H1 (cell line): ENCODE data around the gene TEAD2. TPM values are rescaled to one million over a fixed set of nuclear protein-coding genes. Genes with fewer than 3 reads are reported as not detected.
A peak's percentile ranks its signal among the peaks of the same experiment; 100 is the strongest.

ENCODE experiments used
- CTCF ChIA-PET: fragments of 300-600 bp; sonication (Branson Sonifier 250); formaldehyde crosslinking; loops from one replicate; lab custom pipeline; 2021; ENCODE audit not compliant: partially characterized antibody; lab: Charles Lee
- POLR2A ChIA-PET: fragments of 300-600 bp; sonication (Branson Sonifier 250); formaldehyde crosslinking; loops from one replicate; lab custom pipeline; 2021; ENCODE audit warnings: inconsistent platforms; ENCODE audit not compliant: partially characterized antibody; lab: Charles Lee
- DNase-seq, 2 experiments: peaks; one replicate each; pipeline versions ENCODE4 v3.0.0 to v3.0.0-alpha.2; 2010 to 2022; ENCODE audit warnings: low spot score in 2 of 2, low read depth in 1 of 2, mixed read lengths in 1 of 2
- FAIRE-seq: peaks from 2 replicates; lab custom pipeline; 2011; peaks lifted over from hg19 to GRCh38; lab: Jason Lieb, UNC
- H2AFZ ChIP-seq: 2 replicates; pipeline ENCODE4 v1.8.1; 2012; ENCODE audit warnings: low read length, inconsistent platforms
- H2AK5ac ChIP-seq: 2 replicates; pipeline ENCODE4 v1.6.1; 2013; ENCODE audit warnings: low read depth, low read length
- H2BK120ac ChIP-seq: replicated peaks from 2 replicates; pipeline ENCODE3; 2013; ENCODE audit warnings: low read depth, low read length, inconsistent platforms
- H2BK12ac ChIP-seq: 2 replicates; pipeline ENCODE4 v1.6.1; 2013; ENCODE audit warnings: low read depth, low read length
- H2BK15ac ChIP-seq: 2 replicates; pipeline ENCODE4 v1.6.1; 2013; ENCODE audit warnings: low read length
- H2BK20ac ChIP-seq: 2 replicates; pipeline ENCODE4 v1.6.1; 2013; ENCODE audit warnings: low read length
- H2BK5ac ChIP-seq: 2 replicates; pipeline ENCODE4 v1.6.1; 2013; ENCODE audit warnings: low read depth, low read length
- H3K14ac ChIP-seq: 2 replicates; pipeline ENCODE4 v1.6.1; 2013; ENCODE audit warnings: inconsistent platforms; ENCODE audit not compliant: insufficient read length
- H3K18ac ChIP-seq: 2 replicates; pipeline ENCODE4 v1.6.1; 2013; ENCODE audit warnings: low read length; ENCODE audit errors: extremely low read depth
- H3K23ac ChIP-seq: 2 replicates; pipeline ENCODE4 v1.6.1; 2013; ENCODE audit warnings: inconsistent platforms; ENCODE audit not compliant: insufficient read length
- H3K23me2 ChIP-seq: 2 replicates; pipeline ENCODE4 v1.6.1; 2013; ENCODE audit warnings: low read depth, low read length
- H3K27ac ChIP-seq: 2 replicates; pipeline ENCODE4 v1.6.1; 2011; ENCODE audit warnings: low read depth, low read length, inconsistent platforms
- H3K27me3 ChIP-seq, 4 experiments: replicated peaks in 1 of 4; 1 replicate in 1 of 4; 2 replicates in 3 of 4; pipeline versions ENCODE4 v1.6.1 to v1.8.1; 2011 to 2013; ENCODE audit warnings: low read length in 3 of 4, mild to moderate bottlenecking in 3 of 4, inconsistent platforms in 2 of 4, mixed read lengths in 2 of 4, moderate library complexity in 1 of 4; ENCODE audit not compliant: control insufficient read depth in 3 of 4, insufficient read depth in 3 of 4; ENCODE audit errors: extremely low read depth in 1 of 4
- H3K36me3 ChIP-seq, 4 experiments: 2 replicates each; pipeline versions ENCODE4 v1.6.1 to v1.8.1; 2011 to 2013; ENCODE audit warnings: mild to moderate bottlenecking in 4 of 4, low read length in 3 of 4, moderate library complexity in 2 of 4, control low read depth in 1 of 4, inconsistent platforms in 1 of 4; ENCODE audit not compliant: insufficient read depth in 4 of 4, control insufficient read depth in 2 of 4
- H3K4ac ChIP-seq: replicated peaks from 2 replicates; pipeline ENCODE3; 2013; ENCODE audit warnings: low read length, low read depth, mixed read lengths, inconsistent platforms; ENCODE audit not compliant: insufficient read length
- H3K4me1 ChIP-seq, 4 experiments: replicated peaks in 1 of 4; 1 replicate in 1 of 4; 2 replicates in 3 of 4; pipeline versions ENCODE4 v1.6.1 to v1.8.1; 2011 to 2013; ENCODE audit warnings: low read length in 3 of 4, inconsistent platforms in 2 of 4, mixed read lengths in 1 of 4; ENCODE audit not compliant: insufficient read depth in 4 of 4, control insufficient read depth in 3 of 4
- H3K4me2 ChIP-seq, 2 experiments: 2 replicates each; pipeline versions ENCODE4 v1.6.1 to v1.8.1; 2011 to 2013; ENCODE audit warnings: low read depth in 2 of 2, low read length in 2 of 2, control low read depth in 1 of 2, inconsistent platforms in 1 of 2, mild to moderate bottlenecking in 1 of 2; ENCODE audit not compliant: insufficient read depth in 1 of 2
- H3K4me3 ChIP-seq, 4 experiments: fragments of 200-600, 300-600 bp in 1 of 4; sonication (generic), shearing (Covaris generic), sonication (Bioruptor Twin) in 1 of 4; 2 replicates each; pipeline versions ENCODE4 v1.5.1 to v1.8.1; 2011 to 2016; ENCODE audit warnings: low read length in 4 of 4, low read depth in 3 of 4, control low read depth in 2 of 4, inconsistent platforms in 2 of 4, mild to moderate bottlenecking in 2 of 4, mixed read lengths in 1 of 4, moderate library complexity in 1 of 4; ENCODE audit not compliant: insufficient read depth in 2 of 4; ENCODE audit errors: extremely low read depth in 1 of 4
- H3K56ac ChIP-seq: replicated peaks from 2 replicates; pipeline ENCODE3; 2013; ENCODE audit warnings: low read depth, mild to moderate bottlenecking, mixed read lengths, low read length, inconsistent platforms; ENCODE audit not compliant: insufficient read length
- H3K79me1 ChIP-seq: 2 replicates; pipeline ENCODE4 v1.6.1; 2013; ENCODE audit warnings: low read depth, low read length, control low read depth
- H3K79me2 ChIP-seq, 2 experiments: 2 replicates each; pipeline versions ENCODE4 v1.6.1 to v1.8.1; 2012 to 2013; ENCODE audit warnings: low read length in 2 of 2, mild to moderate bottlenecking in 2 of 2, inconsistent platforms in 1 of 2; ENCODE audit not compliant: insufficient read depth in 2 of 2, control insufficient read depth in 1 of 2
- H3K9ac ChIP-seq, 4 experiments: replicated peaks in 1 of 4; 1 replicate in 1 of 4; 2 replicates in 3 of 4; pipeline versions ENCODE4 v1.6.1 to v1.8.1; 2011 to 2013; ENCODE audit warnings: low read depth in 3 of 4, low read length in 3 of 4, control low read depth in 2 of 4, mild to moderate bottlenecking in 2 of 4, moderate library complexity in 2 of 4, inconsistent platforms in 1 of 4; ENCODE audit errors: extremely low read depth in 1 of 4
- H3K9me3 ChIP-seq, 2 experiments: 2 replicates each; pipeline versions ENCODE4 v1.6.1 to v1.8.1; 2012 to 2013; ENCODE audit warnings: mild to moderate bottlenecking in 2 of 2, moderate library complexity in 2 of 2, control low read depth in 1 of 2, inconsistent platforms in 1 of 2, low read depth in 1 of 2, low read length in 1 of 2, mixed read lengths in 1 of 2; ENCODE audit not compliant: insufficient read depth in 2 of 2
- H4K20me1 ChIP-seq, 2 experiments: replicated peaks in 1 of 2; 2 replicates each; pipeline versions ENCODE3 to v1.8.1; 2011 to 2013; ENCODE audit warnings: inconsistent platforms in 2 of 2, low read length in 2 of 2, mild to moderate bottlenecking in 1 of 2; ENCODE audit not compliant: insufficient read depth in 2 of 2, control insufficient read depth in 1 of 2
- H4K5ac ChIP-seq: 2 replicates; pipeline ENCODE4 v1.6.1; 2013; ENCODE audit warnings: low read length, low read depth, mixed read lengths, inconsistent platforms; ENCODE audit not compliant: insufficient read length
- H4K8ac ChIP-seq: 2 replicates; pipeline ENCODE4 v1.8.0; 2013; ENCODE audit warnings: mild to moderate bottlenecking, moderate library complexity, low read length, inconsistent platforms; ENCODE audit not compliant: insufficient read depth; ENCODE audit errors: extremely low read depth
- H4K91ac ChIP-seq: replicated peaks from 2 replicates; pipeline ENCODE3; 2013; ENCODE audit warnings: low read length, mixed read lengths, inconsistent platforms; ENCODE audit not compliant: insufficient read length
- CHD1 ChIP-seq: IDR thresholded peaks from 2 replicates; pipeline ENCODE4 v1.6.1; 2012; ENCODE audit warnings: low read depth, low read length, improper control_type of control experiment
- EZH2 ChIP-seq: fragments of 200-600 bp; sonication (generic); IDR thresholded peaks from 2 replicates; pipeline ENCODE4 v1.7.1; 2012; ENCODE audit warnings: low read depth, mild to moderate bottlenecking, moderate library complexity, low read length, inconsistent platforms; ENCODE audit not compliant: severe bottlenecking
- FOSL1 ChIP-seq: IDR thresholded peaks from 2 replicates; pipeline ENCODE4 v1.6.1; 2011; ENCODE audit warnings: mild to moderate bottlenecking, low read depth, low read length, moderate library complexity; ENCODE audit not compliant: insufficient read depth
- HDAC2 ChIP-seq, 2 experiments: fragments of 300-600 bp in 1 of 2; sonication (generic) in 1 of 2; IDR thresholded peaks; 2 replicates each; pipeline ENCODE4 v1.6.1; 2011 to 2012; ENCODE audit warnings: low read depth in 2 of 2, low read length in 2 of 2, mild to moderate bottlenecking in 2 of 2, moderate library complexity in 2 of 2, borderline replicate concordance in 1 of 2, inconsistent platforms in 1 of 2
- KDM5A ChIP-seq: fragments of 200-600 bp; IDR thresholded peaks from 2 replicates; pipeline ENCODE4 v1.7.1; 2012; ENCODE audit warnings: mild to moderate bottlenecking, low read length, inconsistent platforms, mixed read lengths
- NANOG ChIP-seq: IDR thresholded peaks from 2 replicates; pipeline ENCODE4 v1.6.1; 2011; ENCODE audit warnings: low read length, low read depth, mild to moderate bottlenecking, inconsistent platforms; ENCODE audit not compliant: insufficient read depth, poor library complexity, severe bottlenecking
- SRF ChIP-seq: IDR thresholded peaks from 2 replicates; pipeline ENCODE4 v1.6.1; 2011; ENCODE audit warnings: mild to moderate bottlenecking, low read depth, low read length, moderate library complexity
- TAF7 ChIP-seq: optimal IDR thresholded peaks from 2 replicates; pipeline ENCODE3; 2011; ENCODE audit warnings: low read depth, mild to moderate bottlenecking, inconsistent platforms, low read length, moderate library complexity, borderline replicate concordance
- TCF12 ChIP-seq: IDR thresholded peaks from 2 replicates; pipeline ENCODE4 v1.6.1; 2011; ENCODE audit warnings: low read depth, mild to moderate bottlenecking, low read length
- WGBS, 2 experiments: shearing (Covaris generic) in 1 of 2; methylation state at CpG; one replicate each; pipeline versions ENCODE4 v1.1.6 to v1.1.7; 2013 to 2015; ENCODE audit warnings: low lambda C conversion rate in 2 of 2, mixed read lengths in 2 of 2, inconsistent platforms in 1 of 2, low coverage in 1 of 2, missing lambda C conversion rate in 1 of 2; ENCODE audit not compliant: insufficient replicate concordance in 2 of 2, insufficient coverage in 1 of 2, insufficient read length in 1 of 2; ENCODE audit errors: extremely low coverage in 1 of 2, missing lambda C conversion rate in 1 of 2; 5-methylcytosine and 5-hydroxymethylcytosine counted together
- polyA plus RNA-seq, 7 experiments: library from polyadenylated mRNA; depleted of rRNA in 3 of 7; stranded (reverse) in 5 of 7; unstranded in 2 of 7; fragments of >200 nt in 5 of 7; fragments of 200-250 nt in 2 of 7; gene quantifications; 1 replicate in 5 of 7; 2 replicates in 1 of 7; 4 replicates in 1 of 7; pipeline versions ENCODE4 v1.2.1 to v1.2.3, GENCODE V29; 2011 to 2013; ENCODE audit warnings: missing spikeins in 2 of 7, mixed read lengths in 2 of 7
- total RNA-seq: library from RNA; stranded (reverse); fragmentation: NEBNext Ultra II Directional; extraction: Animal tissue kit (Norgen Biotek cat#: 25700); gene quantifications from 2 replicates; pipeline ENCODE4 v1.2.1, GENCODE V29; 2021

The TEAD2 gene
- total and polyA plus RNA-seq, 2 of the 8 experiments (the other 6 are each of a cell fraction or from before 2014, with no cell fraction given): 87.6 to 146 TPM

GRCh38 chr19:49339301-49340068, 22.7 kb downstream of the TEAD2 start:
- Histone ChIP-seq H2AFZ (no peak overlapping the region), H3K14ac (no peak overlapping the region), H4K5ac (peak overlapping the region; percentile 64), H3K23ac (no peak overlapping the region), H3K4me3 (peak overlapping the region; percentile 32 to 59 (median 50); a peak in 7 of 8 replicates), H3K4me2 (peak overlapping the region; percentile 88 to 99), H3K23me2 (peaks cover 13% of the 10 kb centered on the region), H2BK5ac (peak overlapping the region; percentile 66; the same call in 1 of the 2 replicates), H3K27ac (peak overlapping the region; percentile 49; the same call in 1 of the 2 replicates), H2BK12ac (no peak overlapping the region), H3K36me3 (peaks cover 28 to 39% (median 29%) of the 10 kb centered on the region in 4 experiments), H4K8ac (no peak overlapping the region; the same call in 1 of the 2 replicates), H3K79me2 (no peaks in the 10 kb centered on the region), H3K4me1 (peaks cover 0 to 17% (median 10%) of the 10 kb centered on the region in 4 experiments; a peak in 6 of 7 replicates), H3K79me1 (no peaks in the 10 kb centered on the region), H3K9me3 (no peaks in the 10 kb centered on the region), H3K4ac (no peak overlapping the region), H3K9ac (peak overlapping the region in 1 of 4 experiments; percentile 45; a peak in 2 of 7 replicates), H2BK120ac (no peak overlapping the region), H3K27me3 (peaks cover 0 to 10% (median 3%) of the 10 kb centered on the region in 4 experiments; a peak in 4 of 7 replicates), H3K56ac (no peak overlapping the region), H3K18ac (peak overlapping the region; percentile 80), H2AK5ac (no peak overlapping the region), H4K20me1 (peaks cover 9 to 21% of the 10 kb centered on the region in 2 experiments), H2BK20ac (no peak overlapping the region), H4K91ac (no peak overlapping the region), H2BK15ac (no peak overlapping the region; the same call in 1 of the 2 replicates)
- peak; percentile 89 to 92 for DNase-seq
- ChIA-PET CTCF (interaction anchor here (0.7 to 2.5 kb wide), 7 partner anchors 12 to 297 kb away, joined by 3 to 9 read pairs (median 4); no protein-coding TSS in a partner anchor), POLR2A (interaction anchor here (0.6 to 6.9 kb wide), 33 partner anchors 9 to 711 kb away, joined by 3 to 63 read pairs (median 4); partner anchors contain the start of genes DKKL1, LIN7B, PIH1D1 and RPL13A)
- FAIRE-seq: no peak
- WGBS, 2 experiments: 11% methylated on average over 34 of the region's 47 CpGs; no CpG with 5 or more reads in 1 of the 2 experiments
- TF ChIP-seq NANOG (no peak), TAF7 (no peak), KDM5A (no peak), HDAC2 (IDR thresholded peaks at IDR 0.05; ENCODE audit: borderline replicate concordance in 1 of 2, low read depth in 2 of 2, low read length in 2 of 2) (no peak; a peak in 1 of 4 replicates), FOSL1 (no peak), TCF12 (no peak), SRF (no peak), CHD1 (no peak), EZH2 (no peak)
